ENCODE data around the gene CPN2. TPM values are rescaled to one million over a fixed set of nuclear protein-coding genes. Genes with fewer than 3 reads are reported as not detected.

The CPN2 gene
- total RNA-seq, 2 experiments from 2014 or later: not detected

DNA sequence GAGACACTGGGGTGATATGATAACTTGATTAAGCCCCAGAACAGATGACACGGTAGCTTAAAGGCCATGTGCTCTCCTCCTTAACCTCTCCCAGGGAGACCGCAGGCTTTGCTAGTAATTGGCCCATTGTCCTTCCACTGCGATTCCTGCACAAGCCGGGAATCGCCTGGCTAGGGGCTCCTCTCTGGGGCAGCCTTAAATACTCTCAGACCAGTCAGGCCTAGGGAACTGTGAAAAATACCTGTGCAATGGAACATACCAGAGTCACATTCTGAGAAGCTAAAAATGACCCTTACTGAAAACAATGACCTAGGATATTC, 56.3 kb downstream of the CPN2 start:
- H3K36me3 Mint-ChIP-seq (ENCODE audit: low read depth): peaks cover 4% of the 10 kb centered on the region
- peaks cover 44% of the 10 kb centered on the region for H3K27me3 Mint-ChIP-seq (ENCODE audit: low read depth)
- no peaks in the 10 kb centered on the region for H3K9me3 Mint-ChIP-seq (ENCODE audit: insufficient read depth)
- no peak overlapping the region for H3K4me3 Mint-ChIP-seq
- ChIA-PET POLR2A (no interaction called here), CTCF (no interaction called here)
- no peak for DNase-seq
- ATAC-seq: no peak
- H3K27ac Mint-ChIP-seq: no peak overlapping the region
- peaks cover 9% of the 10 kb centered on the region for H3K4me1 Mint-ChIP-seq (ENCODE audit: low read depth)

DNA sequence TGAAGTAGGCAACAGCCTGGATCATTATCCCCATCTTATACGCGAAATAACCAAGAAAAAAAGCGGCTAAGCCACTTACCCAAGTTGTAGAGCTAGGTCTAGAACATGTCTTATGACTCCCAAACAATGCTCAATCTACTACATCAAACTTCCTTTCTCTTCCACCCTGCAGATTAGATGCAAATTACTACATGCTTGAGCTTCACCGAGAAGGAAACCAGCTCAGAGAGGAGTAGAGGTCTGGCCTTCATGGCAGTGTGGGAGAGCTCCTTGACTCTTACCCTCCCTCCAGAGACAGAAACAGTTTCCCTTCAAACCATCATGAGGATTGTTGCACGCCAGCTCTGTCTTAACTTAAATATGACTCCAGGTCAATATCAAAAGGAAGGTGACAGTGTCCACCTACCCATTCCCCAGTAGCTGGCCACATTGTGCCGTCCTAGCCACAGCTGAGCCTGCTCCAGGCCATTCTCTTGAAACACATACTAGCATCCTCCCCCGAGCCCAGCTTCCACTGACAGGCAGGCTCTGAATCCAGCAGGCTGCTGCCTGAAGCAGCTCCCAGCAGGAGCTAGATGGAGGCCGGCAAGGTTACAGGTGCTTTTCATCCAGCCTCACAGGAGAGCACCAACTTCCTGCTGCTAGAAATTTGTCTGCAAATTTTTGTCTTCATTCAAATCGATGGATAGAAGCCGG, 56.8 kb downstream of the CPN2 start:
- peaks cover 7% of the 10 kb centered on the region for H3K4me1 Mint-ChIP-seq (ENCODE audit: low read depth)
- no peak overlapping the region for H3K27ac Mint-ChIP-seq
- no peaks in the 10 kb centered on the region for H3K9me3 Mint-ChIP-seq (ENCODE audit: insufficient read depth)
- no peak for ATAC-seq
- no peak for DNase-seq
- ChIA-PET CTCF (no interaction called here), POLR2A (no interaction called here)
- H3K36me3 Mint-ChIP-seq (ENCODE audit: low read depth): peaks cover 4% of the 10 kb centered on the region
- H3K27me3 Mint-ChIP-seq (ENCODE audit: low read depth): peaks cover 45% of the 10 kb centered on the region
- H3K4me3 Mint-ChIP-seq: no peak overlapping the region

DNA sequence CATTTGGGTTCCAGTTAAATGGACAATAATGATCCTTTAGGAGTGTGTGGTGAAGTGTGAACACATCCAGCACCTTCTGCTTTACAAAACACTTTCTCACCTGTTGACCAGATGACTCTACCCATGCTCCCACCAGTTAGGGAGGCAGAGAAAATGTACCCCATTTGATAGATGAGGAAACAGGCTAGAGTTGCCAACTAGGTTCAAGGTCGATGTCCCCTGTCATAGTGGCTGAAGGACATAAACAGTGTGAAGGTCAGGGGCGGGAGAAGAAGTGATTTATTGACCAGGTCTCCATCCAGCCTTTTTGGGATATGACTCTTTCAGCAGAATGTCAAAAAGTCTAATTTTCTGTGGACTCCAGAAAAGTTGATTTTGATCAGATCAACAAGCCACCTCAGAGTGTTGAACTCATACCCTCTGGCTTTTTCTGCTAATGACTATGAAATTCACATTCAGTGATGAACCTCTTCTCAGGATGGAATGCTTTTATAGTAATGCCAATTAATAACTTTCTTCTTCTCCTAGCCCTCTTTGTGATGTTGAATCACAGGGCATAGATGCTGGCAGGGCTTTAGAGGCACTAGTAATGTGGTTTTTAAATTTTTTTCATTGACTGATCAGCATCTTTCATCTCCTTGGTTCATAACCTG, 57.5 kb downstream of the CPN2 start:
- ChIA-PET POLR2A (no interaction called here), CTCF (no interaction called here)
- peaks cover 48% of the 10 kb centered on the region for H3K27me3 Mint-ChIP-seq (ENCODE audit: low read depth)
- peaks cover 4% of the 10 kb centered on the region for H3K36me3 Mint-ChIP-seq (ENCODE audit: low read depth)
- no peak for ATAC-seq
- DNase-seq: no peak
- peaks cover 3% of the 10 kb centered on the region for H3K4me1 Mint-ChIP-seq (ENCODE audit: low read depth)
- no peaks in the 10 kb centered on the region for H3K9me3 Mint-ChIP-seq (ENCODE audit: insufficient read depth)
- H3K4me3 Mint-ChIP-seq: no peak overlapping the region
- H3K27ac Mint-ChIP-seq: no peak overlapping the region

DNA sequence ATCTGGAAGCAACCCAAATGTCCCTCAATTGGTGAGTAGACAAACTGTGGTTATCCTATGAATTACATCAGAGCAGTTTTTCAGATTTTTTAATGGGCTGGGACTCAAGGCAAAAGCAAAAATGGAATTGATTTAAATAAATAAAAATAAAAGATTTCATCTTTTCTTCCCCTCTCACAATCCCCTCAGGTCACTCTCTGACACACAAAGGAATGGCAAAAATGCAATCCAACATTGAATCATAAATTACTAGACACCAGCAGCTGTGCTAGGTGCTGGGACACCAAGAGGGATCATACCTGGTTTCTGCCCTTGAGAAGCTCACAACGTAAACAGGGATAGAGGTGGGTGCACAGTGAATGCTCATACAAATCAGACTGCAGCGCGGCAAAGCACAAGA, 58.8 kb downstream of the CPN2 start:
- no peak overlapping the region for H3K27ac Mint-ChIP-seq
- no peak for DNase-seq
- H3K27me3 Mint-ChIP-seq (ENCODE audit: low read depth): peaks cover 48% of the 10 kb centered on the region
- ATAC-seq: no peak
- no peaks in the 10 kb centered on the region for H3K9me3 Mint-ChIP-seq (ENCODE audit: insufficient read depth)
- H3K4me1 Mint-ChIP-seq (ENCODE audit: low read depth): no peaks in the 10 kb centered on the region
- H3K4me3 Mint-ChIP-seq: no peak overlapping the region
- ChIA-PET POLR2A (no interaction called here), CTCF (no interaction called here)
- H3K36me3 Mint-ChIP-seq (ENCODE audit: low read depth): peaks cover 4% of the 10 kb centered on the region

Other genes with a start within 250 kb of the CPN2 start
- gene HES1, start 215.2 kb downstream of the CPN2 start, total RNA-seq: not detected
- not detected for gene LRRC15, start 18.4 kb upstream of the CPN2 start, total RNA-seq
- gene GP5, start 47.9 kb upstream of the CPN2 start, total RNA-seq: 1 to 10 TPM; 1.3 to 1.4 TPM
- 10 to 100 TPM; 63.9 to 66.8 TPM for gene ATP13A3, start 135.7 kb upstream of the CPN2 start, total RNA-seq

Data from activated CD8-positive, alpha-beta T cell treated with anti-CD3 and anti-CD28 coated beads, Interleukin-2, amount 10 ng/mL, durations not matched to agents 7 days and 5 days (primary cell).